ENCODE measurements around the gene NFIC.

DNA sequence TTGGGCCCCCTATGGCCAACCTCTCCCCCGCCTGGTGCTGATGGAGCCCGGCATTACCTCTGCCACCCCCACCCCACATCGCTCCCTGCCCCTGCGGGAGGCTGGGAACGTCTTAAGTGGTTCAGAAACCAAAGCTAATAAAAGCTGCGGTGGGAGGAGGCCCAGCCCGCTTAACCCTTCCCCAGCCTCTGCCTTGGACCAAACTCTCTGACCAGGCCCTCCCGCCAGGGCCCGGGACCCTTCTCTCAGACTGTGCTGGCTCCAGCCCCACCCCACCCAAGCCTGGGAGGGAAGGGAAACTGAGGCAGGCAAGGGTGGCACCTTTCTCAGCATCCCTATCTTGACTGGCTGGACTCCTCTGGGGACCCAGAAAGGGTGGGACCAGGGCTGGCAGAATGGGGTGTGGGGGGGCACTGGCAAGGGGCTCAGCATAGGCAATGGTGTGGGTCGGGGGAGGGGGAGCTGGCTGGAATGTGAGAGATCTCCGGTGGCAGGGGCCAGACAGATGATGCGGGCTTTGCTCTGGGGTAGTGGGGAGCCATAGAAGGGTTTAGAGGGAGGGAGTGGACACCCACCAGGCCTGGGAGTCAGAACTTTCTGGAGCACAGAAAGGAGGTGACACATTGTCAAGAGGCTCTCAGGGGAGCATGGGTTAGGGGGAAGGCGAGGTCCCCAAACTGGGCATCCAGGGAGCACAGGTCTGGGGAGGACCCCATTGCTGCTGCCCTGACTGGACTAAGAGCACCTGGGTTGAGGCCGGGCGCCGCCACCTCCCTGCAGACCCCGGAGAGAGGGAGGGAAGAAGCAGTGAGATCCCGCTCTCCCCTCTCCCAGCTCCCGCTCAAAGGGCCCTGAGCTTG is 92.1 kb downstream of the NFIC start:
- TF ChIP-seq, protein P1, sequence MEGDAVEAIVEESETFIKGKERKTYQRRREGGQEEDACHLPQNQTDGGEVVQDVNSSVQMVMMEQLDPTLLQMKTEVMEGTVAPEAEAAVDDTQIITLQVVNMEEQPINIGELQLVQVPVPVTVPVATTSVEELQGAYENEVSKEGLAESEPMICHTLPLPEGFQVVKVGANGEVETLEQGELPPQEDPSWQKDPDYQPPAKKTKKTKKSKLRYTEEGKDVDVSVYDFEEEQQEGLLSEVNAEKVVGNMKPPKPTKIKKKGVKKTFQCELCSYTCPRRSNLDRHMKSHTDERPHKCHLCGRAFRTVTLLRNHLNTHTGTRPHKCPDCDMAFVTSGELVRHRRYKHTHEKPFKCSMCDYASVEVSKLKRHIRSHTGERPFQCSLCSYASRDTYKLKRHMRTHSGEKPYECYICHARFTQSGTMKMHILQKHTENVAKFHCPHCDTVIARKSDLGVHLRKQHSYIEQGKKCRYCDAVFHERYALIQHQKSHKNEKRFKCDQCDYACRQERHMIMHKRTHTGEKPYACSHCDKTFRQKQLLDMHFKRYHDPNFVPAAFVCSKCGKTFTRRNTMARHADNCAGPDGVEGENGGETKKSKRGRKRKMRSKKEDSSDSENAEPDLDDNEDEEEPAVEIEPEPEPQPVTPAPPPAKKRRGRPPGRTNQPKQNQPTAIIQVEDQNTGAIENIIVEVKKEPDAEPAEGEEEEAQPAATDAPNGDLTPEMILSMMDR (IDR thresholded peaks at IDR 0.05; ENCODE audit: low read depth, low read length, missing input control), result no peak
- TF ChIP-seq, protein P2, sequence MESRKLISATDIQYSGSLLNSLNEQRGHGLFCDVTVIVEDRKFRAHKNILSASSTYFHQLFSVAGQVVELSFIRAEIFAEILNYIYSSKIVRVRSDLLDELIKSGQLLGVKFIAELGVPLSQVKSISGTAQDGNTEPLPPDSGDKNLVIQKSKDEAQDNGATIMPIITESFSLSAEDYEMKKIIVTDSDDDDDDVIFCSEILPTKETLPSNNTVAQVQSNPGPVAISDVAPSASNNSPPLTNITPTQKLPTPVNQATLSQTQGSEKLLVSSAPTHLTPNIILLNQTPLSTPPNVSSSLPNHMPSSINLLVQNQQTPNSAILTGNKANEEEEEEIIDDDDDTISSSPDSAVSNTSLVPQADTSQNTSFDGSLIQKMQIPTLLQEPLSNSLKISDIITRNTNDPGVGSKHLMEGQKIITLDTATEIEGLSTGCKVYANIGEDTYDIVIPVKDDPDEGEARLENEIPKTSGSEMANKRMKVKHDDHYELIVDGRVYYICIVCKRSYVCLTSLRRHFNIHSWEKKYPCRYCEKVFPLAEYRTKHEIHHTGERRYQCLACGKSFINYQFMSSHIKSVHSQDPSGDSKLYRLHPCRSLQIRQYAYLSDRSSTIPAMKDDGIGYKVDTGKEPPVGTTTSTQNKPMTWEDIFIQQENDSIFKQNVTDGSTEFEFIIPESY (IDR thresholded peaks at IDR 0.05), result no peak
- no peak for TF ChIP-seq YY1 (IDR thresholded peaks at IDR 0.05)
- TF ChIP-seq, protein P3, sequence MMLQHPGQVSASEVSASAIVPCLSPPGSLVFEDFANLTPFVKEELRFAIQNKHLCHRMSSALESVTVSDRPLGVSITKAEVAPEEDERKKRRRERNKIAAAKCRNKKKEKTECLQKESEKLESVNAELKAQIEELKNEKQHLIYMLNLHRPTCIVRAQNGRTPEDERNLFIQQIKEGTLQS (IDR thresholded peaks at IDR 0.05), result no peak
- TF ChIP-seq, protein P4, sequence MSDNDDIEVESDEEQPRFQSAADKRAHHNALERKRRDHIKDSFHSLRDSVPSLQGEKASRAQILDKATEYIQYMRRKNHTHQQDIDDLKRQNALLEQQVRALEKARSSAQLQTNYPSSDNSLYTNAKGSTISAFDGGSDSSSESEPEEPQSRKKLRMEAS (IDR thresholded peaks at IDR 0.05), result no peak
- TF ChIP-seq GABPA (IDR thresholded peaks at IDR 0.05 in 1 of 2, conservative IDR thresholded peaks at IDR 0.05 in 1 of 2), result no peak
- TF ChIP-seq RAD21 (IDR thresholded peaks at IDR 0.05), result no peak
- no peak for TF ChIP-seq JUND (IDR thresholded peaks at IDR 0.05)
- TF ChIP-seq SP1 (IDR thresholded peaks at IDR 0.05), result no peak
